Nephron (organoid): ENCODE data around the gene NAGLU.

Experiments used
- H3K27ac Mint-ChIP-seq, 3 experiments: 2 replicates each; pipeline ENCODE4 v1.8.0; 2020; ENCODE audit warnings: mixed read lengths in 3 of 3, mild to moderate bottlenecking in 2 of 3, moderate library complexity in 1 of 3
- H3K27me3 Mint-ChIP-seq: 2 replicates; pipeline ENCODE4 v1.8.0; 2021; ENCODE audit warnings: low read depth, mild to moderate bottlenecking, moderate library complexity, mixed read lengths
- H3K36me3 Mint-ChIP-seq: 2 replicates; pipeline ENCODE4 v1.8.0; 2020; ENCODE audit warnings: low read depth, mixed read lengths
- H3K4me1 Mint-ChIP-seq: 2 replicates; pipeline ENCODE4 v1.8.0; 2020; ENCODE audit warnings: mixed read lengths
- H3K4me3 Mint-ChIP-seq, 3 experiments: 2 replicates each; pipeline ENCODE4 v1.8.0; 2020; ENCODE audit warnings: mild to moderate bottlenecking in 3 of 3, mixed read lengths in 3 of 3, moderate library complexity in 2 of 3
- H3K9me3 Mint-ChIP-seq: 2 replicates; pipeline ENCODE4 v1.8.0; 2020; ENCODE audit warnings: mixed read lengths
- CTCF ChIP-seq, 3 experiments: fragments of 200-600 bp; sonication (generic); IDR thresholded peaks; one replicate each; pipeline ENCODE4 v1.5.0; 2021; ENCODE audit warnings: antibody characterized with exemption in 3 of 3; ENCODE audit not compliant: unreplicated experiment in 3 of 3

The NAGLU gene

GRCh38 chr17:42512733-42513251, 23.2 kb upstream of the NAGLU start:
- Mint-ChIP-seq H3K4me1 (peaks cover 25% of the 10 kb centered on the region), H3K27ac (peak overlapping the region; percentile 18 to 91 (median 65)), H3K9me3 (no peaks in the 10 kb centered on the region), H3K4me3 (no peak overlapping the region), H3K27me3 (peaks cover 3% of the 10 kb centered on the region), H3K36me3 (peaks cover 32% of the 10 kb centered on the region)
- no peak for TF ChIP-seq CTCF (IDR thresholded peaks at IDR 0.05; ENCODE audit: unreplicated experiment in 3 of 3)

GRCh38 chr17:42513686-42514085, 22.4 kb upstream of the NAGLU start:
- peak overlapping the region in 2 of 3 experiments; percentile 18 to 91 for H3K27ac Mint-ChIP-seq
- H3K36me3 Mint-ChIP-seq: peaks cover 23% of the 10 kb centered on the region
- peaks cover 3% of the 10 kb centered on the region for H3K27me3 Mint-ChIP-seq
- TF ChIP-seq CTCF (IDR thresholded peaks at IDR 0.05; ENCODE audit: unreplicated experiment in 3 of 3): no peak
- H3K9me3 Mint-ChIP-seq: no peaks in the 10 kb centered on the region
- H3K4me3 Mint-ChIP-seq: no peak overlapping the region
- H3K4me1 Mint-ChIP-seq: peaks cover 34% of the 10 kb centered on the region

GRCh38 chr17:42514279-42514678, 21.8 kb upstream of the NAGLU start:
- Mint-ChIP-seq H3K4me3 (no peak overlapping the region), H3K4me1 (peaks cover 40% of the 10 kb centered on the region), H3K27me3 (peaks cover 3% of the 10 kb centered on the region), H3K27ac (peak overlapping the region in 1 of 3 experiments; percentile 90), H3K9me3 (no peaks in the 10 kb centered on the region), H3K36me3 (peaks cover 19% of the 10 kb centered on the region)
- no peak for TF ChIP-seq CTCF (IDR thresholded peaks at IDR 0.05; ENCODE audit: unreplicated experiment in 3 of 3)

GRCh38 chr17:42514867-42515266, 21.2 kb upstream of the NAGLU start:
- TF ChIP-seq CTCF (IDR thresholded peaks at IDR 0.05; ENCODE audit: unreplicated experiment in 3 of 3): no peak
- no peaks in the 10 kb centered on the region for H3K9me3 Mint-ChIP-seq
- H3K27ac Mint-ChIP-seq: peak overlapping the region; percentile 15 to 90 (median 86)
- H3K4me1 Mint-ChIP-seq: peaks cover 46% of the 10 kb centered on the region
- H3K27me3 Mint-ChIP-seq: peaks cover 3% of the 10 kb centered on the region
- no peak overlapping the region for H3K4me3 Mint-ChIP-seq
- peaks cover 19% of the 10 kb centered on the region for H3K36me3 Mint-ChIP-seq

- Mint-ChIP-seq H3K27ac (peak overlapping the region; percentile 99 to 100 (median 100)), H3K4me3 (peak overlapping the region in 2 of 3 experiments; percentile 6 to 46), H3K9me3 (no peaks in the 10 kb centered on the region), H3K36me3 (peaks cover 11% of the 10 kb centered on the region), H3K4me1 (peaks cover 69% of the 10 kb centered on the region), H3K27me3 (no peaks in the 10 kb centered on the region)
- peak; percentile 87 to 89 (median 87) for TF ChIP-seq CTCF (IDR thresholded peaks at IDR 0.05; ENCODE audit: unreplicated experiment in 3 of 3)
Observed at GRCh38 chr17:42517516-42517915, 18.5 kb upstream of the NAGLU start.

- Mint-ChIP-seq H3K27me3 (no peaks in the 10 kb centered on the region), H3K4me1 (peaks cover 75% of the 10 kb centered on the region), H3K9me3 (no peaks in the 10 kb centered on the region), H3K4me3 (peak overlapping the region; percentile 46 to 54 (median 48)), H3K36me3 (peaks cover 14% of the 10 kb centered on the region), H3K27ac (peak overlapping the region; percentile 99 to 100 (median 100))
- no peak for TF ChIP-seq CTCF (IDR thresholded peaks at IDR 0.05; ENCODE audit: unreplicated experiment in 3 of 3)
Observed at GRCh38 chr17:42518046-42518754, 17.8 kb upstream of the NAGLU start.
